ENCODE results near the gene TM7SF2. TPM values are rescaled to one million over a fixed set of nuclear protein-coding genes. Genes with fewer than 3 reads are reported as not detected.
"Not testable (repeated sequence)": the region's sequence is repeated elsewhere in the genome, so short reads cannot be mapped to it uniquely, and the experiment has no call there.

Gene TM7SF2
- total RNA-seq, 1 donor from 2014 or later = 72.4 TPM

GRCh38 chr11:65111159-65111743 lies 421 bp upstream of the TM7SF2 start:
- DNase-seq (no peak), ATAC-seq (ENCODE audit: poor library complexity) (no peak)
- intact Hi-C loops (cut with DNase I) = loop anchor here (10.0 kb wide), 1 partner anchor 266 kb away; the partner anchor contains the start of gene CDC42BPG

GRCh38 chr11:65112546-65113360 lies 1.1 kb downstream of the TM7SF2 start:
- peak; percentile 78 for DNase-seq
- intact Hi-C loops (cut with DNase I) = loop anchor here (10.0 kb wide), 1 partner anchor 268 kb away; the partner anchor contains the start of gene CDC42BPG
- peak; percentile 62 for ATAC-seq (ENCODE audit: poor library complexity)

- ATAC-seq (ENCODE audit: poor library complexity) (no peak), DNase-seq (no peak)
- intact Hi-C loops (cut with DNase I) = loop anchor here (10.0 kb wide), 1 partner anchor 269 kb away; the partner anchor contains the start of gene CDC42BPG
These were observed 1.7 kb downstream of the TM7SF2 start for GRCh38 chr11:65113361-65113756.

GRCh38 chr11:65113839-65114238 lies 2.2 kb downstream of the TM7SF2 start:
- ATAC-seq (ENCODE audit: poor library complexity) = no peak
- no peak for DNase-seq
- intact Hi-C loops (cut with DNase I) = loop anchor here (10.0 kb wide), 1 partner anchor 269 kb away; the partner anchor contains the start of gene CDC42BPG

- DNase-seq (no peak), ATAC-seq (ENCODE audit: poor library complexity) (no peak)
- intact Hi-C loops (cut with DNase I) = loop anchor here (10.0 kb wide), 1 partner anchor 270 kb away; the partner anchor contains the start of gene CDC42BPG
These were observed 3.0 kb downstream of the TM7SF2 start for GRCh38 chr11:65114538-65115171.

- DNase-seq = no peak
- intact Hi-C loops (cut with DNase I) = loop anchor here (10.0 kb wide), 1 partner anchor 271 kb away; the partner anchor contains the start of gene CDC42BPG
- ATAC-seq (ENCODE audit: poor library complexity) = no peak
These were observed 3.9 kb downstream of the TM7SF2 start for GRCh38 chr11:65115361-65116082.

GRCh38 chr11:65116370-65117205 lies 4.9 kb downstream of the TM7SF2 start:
- no peak for DNase-seq
- intact Hi-C loops (cut with DNase I) = loop anchor here (10.0 kb wide), 1 partner anchor 272 kb away; the partner anchor contains the start of gene CDC42BPG
- peak; percentile 4 for ATAC-seq (ENCODE audit: poor library complexity)

GRCh38 chr11:65117206-65118096 lies 5.8 kb downstream of the TM7SF2 start, which contains the start of gene ZNHIT2:
ZNHIT2 (minus strand) TSS chr11:65117701; CDS start chr11:65117653, 48 bp downstream.
- peak; percentile 100 for DNase-seq
- intact Hi-C loops (cut with DNase I) = loop anchor here (10.0 kb wide), 1 partner anchor 273 kb away; the partner anchor contains the start of gene CDC42BPG
- peak; percentile 88 for ATAC-seq (ENCODE audit: poor library complexity)

- DNase-seq (no peak), ATAC-seq (ENCODE audit: poor library complexity) (no peak)
- intact Hi-C loops (cut with DNase I) = loop anchor here (10.0 kb wide), 1 partner anchor 273 kb away; the partner anchor contains the start of gene CDC42BPG
These were observed 6.6 kb downstream of the TM7SF2 start for GRCh38 chr11:65118097-65118837.

- DNase-seq; ATAC-seq (ENCODE audit: poor library complexity): not testable (repeated sequence)
- intact Hi-C loops (cut with DNase I) = loop anchor here (10.0 kb wide), 1 partner anchor 274 kb away; the partner anchor contains the start of gene CDC42BPG
These were observed 7.4 kb downstream of the TM7SF2 start for GRCh38 chr11:65118891-65119669.

- intact Hi-C loops (cut with DNase I) = loop anchor here (10.0 kb wide), 1 partner anchor 275 kb away; the partner anchor contains the start of gene CDC42BPG
These were observed 8.0 kb downstream of the TM7SF2 start for GRCh38 chr11:65119670-65119995.

GRCh38 chr11:65120831-65121230 lies 9.2 kb downstream of the TM7SF2 start:
- DNase-seq (no peak), ATAC-seq (ENCODE audit: poor library complexity) (no peak)
- intact Hi-C loops (cut with DNase I) = no loop called here

More at GRCh38 chr11:65119670-65119995, 8.0 kb downstream of the TM7SF2 start:
- DNase-seq = no peak
- ATAC-seq (ENCODE audit: poor library complexity) = no peak

- intact Hi-C loops (cut with DNase I) = no loop called here
- no peak for ATAC-seq (ENCODE audit: poor library complexity)
- no peak for DNase-seq
These were observed 9.8 kb downstream of the TM7SF2 start for GRCh38 chr11:65121447-65121864.

- ATAC-seq (ENCODE audit: poor library complexity) (peak; percentile 90), DNase-seq (peak; percentile 99)
- intact Hi-C loops (cut with DNase I) = no loop called here
These were observed 10.4 kb downstream of the TM7SF2 start, which contains the start of the genes FAU and MRPL49 for GRCh38 chr11:65121865-65122696. FAU (minus strand) TSS chr11:65122134; CDS start chr11:65121813, 321 bp downstream. MRPL49 (plus strand) TSS chr11:65122321; CDS start chr11:65122347, 26 bp downstream.
